ENCODE data around the gene CFL2.
A peak's percentile ranks its signal among the peaks of the same experiment; 100 is the strongest.
"Not testable (repeated sequence)": the region's sequence is repeated elsewhere in the genome, so short reads cannot be mapped to it uniquely, and the experiment has no call there.

The CFL2 gene

GRCh38 chr14:34711169-34711568, 3.2 kb downstream of the CFL2 start:
- no peak for DNase-seq

GRCh38 chr14:34710744-34711143, 3.6 kb downstream of the CFL2 start:
- DNase-seq: no peak

DNA sequence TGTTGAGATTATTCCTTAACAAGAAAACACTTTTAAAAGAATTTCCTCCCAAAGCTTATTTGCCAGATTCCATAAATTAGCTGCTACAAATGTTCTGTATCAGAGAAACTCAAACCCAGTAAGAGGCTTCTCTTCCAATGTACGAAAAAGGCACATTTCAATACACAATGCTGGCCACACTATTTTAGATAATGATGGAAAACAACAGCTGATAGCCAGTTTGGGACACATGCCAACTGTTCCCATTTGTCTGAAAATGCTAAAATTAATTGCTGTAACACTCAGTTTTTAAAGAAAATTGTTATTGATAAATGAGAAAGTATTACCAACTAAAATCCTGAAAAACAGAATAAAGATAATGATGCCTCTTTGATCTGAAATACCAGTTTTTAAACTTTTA, 4.4 kb downstream of the CFL2 start:
- DNase-seq: no peak

DNA sequence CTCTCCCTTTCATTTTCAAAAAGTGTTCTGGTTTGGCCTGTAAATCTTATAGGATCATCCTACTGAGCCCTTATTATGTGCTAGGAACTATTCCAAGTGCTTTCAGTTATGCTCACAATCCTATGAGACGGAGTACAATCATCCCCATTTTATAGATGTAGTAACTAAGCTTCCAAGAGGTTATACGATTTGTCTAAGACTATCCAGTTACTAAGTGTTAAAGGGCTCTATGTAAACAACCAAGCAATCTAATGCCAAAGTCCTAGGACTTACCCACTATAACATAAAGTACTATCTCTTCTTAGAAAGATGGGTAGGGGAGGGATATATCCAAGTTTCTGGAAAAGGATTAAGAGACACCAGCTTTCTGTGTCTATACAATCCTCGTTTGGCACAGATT, 6.7 kb downstream of the CFL2 start:
- DNase-seq: no peak

DNA sequence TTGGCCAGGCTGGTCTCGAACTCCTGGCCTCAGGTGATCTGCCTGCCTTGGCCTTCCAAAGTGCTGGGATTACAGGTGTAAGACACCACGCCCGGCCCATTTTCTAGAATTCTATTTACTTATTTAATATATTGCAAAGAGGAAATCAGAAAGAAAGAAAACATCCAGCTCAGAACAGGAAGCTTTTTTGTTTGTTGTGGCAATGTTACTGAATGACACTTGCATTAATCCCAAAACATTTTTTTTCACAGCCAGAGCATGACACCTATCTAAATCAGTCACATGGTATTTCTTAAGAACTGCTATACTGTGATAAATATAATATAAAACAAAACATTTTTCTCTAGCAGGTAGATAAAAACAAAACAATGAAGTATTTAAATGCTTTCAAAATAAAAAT, 12.6 kb downstream of the CFL2 start:
- DNase-seq: no peak

DNA sequence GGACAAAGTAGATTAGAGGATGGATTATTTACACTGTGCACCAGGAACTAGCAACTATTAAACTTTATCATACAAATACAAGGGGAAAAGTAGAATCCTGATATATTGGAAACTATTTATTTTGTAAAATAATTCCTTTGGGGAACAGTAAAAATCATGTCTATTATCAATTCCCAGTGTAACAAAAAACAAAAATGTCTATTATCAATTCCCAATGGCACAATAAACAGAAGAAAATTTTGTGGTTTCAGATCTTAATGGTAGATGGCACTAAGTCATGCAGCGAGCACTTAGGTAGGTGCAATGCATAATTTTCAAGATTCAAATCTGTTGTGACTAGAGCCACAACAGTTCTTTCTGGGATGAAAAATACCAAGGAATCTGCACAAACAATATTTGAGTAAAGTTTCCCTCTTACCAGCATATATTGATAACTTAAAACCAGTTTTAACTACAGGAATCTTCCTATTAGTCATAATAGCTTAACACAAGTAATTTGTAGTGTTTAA, 13.7 kb downstream of the CFL2 start:
- DNase-seq: no peak

DNA sequence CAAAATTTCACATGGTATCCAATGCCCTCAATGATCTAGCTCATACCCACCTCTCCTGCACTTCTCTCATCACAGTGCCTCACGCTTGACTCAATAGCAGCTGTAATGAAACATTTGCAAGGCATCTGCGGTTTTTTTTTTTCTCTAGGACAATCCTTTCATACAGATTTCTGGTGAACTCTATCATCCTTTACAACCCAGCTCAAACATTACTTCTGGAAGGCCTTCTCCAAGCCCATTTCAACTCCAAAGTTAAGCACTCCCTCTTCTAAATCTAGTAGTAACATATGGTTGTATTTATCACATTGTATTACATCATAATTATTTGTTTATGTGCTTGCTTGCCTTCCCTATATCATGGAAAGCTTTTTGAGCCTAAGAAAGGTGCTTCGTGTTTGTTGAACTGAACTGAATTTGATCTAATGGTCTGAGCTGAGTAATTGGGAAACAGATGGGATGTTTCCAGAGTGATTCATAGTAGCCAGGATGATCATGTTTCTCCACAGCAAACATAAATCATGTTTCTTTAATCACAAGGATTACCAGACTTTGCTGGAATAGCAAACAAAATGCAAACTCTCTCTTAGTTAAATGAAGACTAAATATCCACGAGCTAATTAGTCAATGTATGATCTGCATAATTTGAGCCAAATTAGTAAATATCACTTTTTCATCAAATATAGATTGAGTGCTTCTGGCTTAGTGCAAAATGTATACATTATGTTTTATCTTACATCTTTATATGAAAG, 14.3 kb downstream of the CFL2 start:
- peak in 1 of 3 donors; percentile 19 for DNase-seq

DNA sequence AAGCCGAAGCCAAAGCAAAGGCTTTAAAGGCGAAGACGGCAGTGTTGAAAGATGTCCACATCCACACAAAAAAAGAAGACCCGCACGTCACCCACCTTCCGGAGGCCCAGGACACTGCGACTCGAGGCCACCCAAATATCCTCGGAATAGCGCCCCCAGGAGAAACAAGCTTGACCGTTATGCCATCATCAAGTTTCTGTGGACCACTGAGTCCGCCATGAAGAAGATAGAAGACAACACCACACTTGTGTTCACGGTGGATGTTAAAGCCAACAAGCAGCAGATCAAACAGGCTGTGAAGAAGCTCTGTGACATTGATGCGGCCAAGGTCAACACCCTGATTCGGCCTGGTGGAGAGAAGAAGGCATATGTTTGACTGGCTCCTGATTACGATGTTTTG, 20.2 kb downstream of the CFL2 start:
- not testable (repeated sequence) for DNase-seq

DNA sequence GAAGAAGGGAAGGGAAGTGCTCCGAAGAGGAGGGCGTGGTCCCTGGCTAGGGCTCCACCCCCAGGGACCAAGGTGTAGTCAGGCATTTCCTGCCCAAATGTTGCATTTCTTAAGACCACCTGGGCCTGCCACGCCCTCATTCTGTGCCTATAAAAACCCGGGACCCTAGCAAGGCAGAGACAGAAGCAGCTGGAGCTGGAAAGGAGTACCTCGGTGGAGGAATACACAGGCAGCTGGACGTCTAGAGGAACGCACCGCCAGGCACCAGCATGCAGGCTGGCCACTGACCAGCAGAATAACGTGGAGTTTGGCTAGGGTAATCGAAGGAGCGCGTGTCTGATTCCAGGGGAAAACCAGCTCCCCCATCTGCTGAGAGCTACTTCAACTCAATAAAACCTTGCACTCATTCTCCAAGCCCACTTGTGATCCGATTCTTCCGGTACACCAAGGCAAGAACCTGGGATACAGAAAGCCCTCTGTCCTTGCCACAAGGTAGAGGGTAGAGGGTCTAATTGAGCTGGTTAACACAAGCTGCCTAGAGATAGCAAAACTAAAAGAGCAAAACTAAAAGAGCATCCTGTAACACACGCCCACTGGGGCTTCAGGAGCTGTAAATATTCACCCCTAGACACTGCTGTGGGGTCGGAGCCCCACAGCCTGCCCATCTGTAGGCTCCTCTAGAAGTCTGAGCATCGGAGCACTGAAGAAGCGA, 21.0 kb downstream of the CFL2 start:
- DNase-seq: peak; percentile 15 to 38 (median 20)

DNA sequence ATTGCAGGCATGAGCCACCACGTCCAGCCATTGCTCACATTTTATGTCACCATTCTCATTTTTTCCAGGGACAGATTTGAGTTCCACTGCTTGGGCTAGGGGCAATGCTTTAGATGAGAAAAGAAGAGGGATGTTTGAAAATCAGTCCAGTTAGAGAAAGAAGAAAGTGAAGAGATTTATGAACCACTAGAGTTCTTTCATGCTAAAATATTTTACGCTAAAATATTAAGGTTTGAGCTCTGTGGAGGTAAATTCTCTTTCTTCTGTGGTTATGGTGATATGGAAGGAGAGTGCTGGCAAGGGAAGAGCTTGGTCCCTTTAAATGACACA, 21.5 kb downstream of the CFL2 start:
- DNase-seq: no peak

DNA sequence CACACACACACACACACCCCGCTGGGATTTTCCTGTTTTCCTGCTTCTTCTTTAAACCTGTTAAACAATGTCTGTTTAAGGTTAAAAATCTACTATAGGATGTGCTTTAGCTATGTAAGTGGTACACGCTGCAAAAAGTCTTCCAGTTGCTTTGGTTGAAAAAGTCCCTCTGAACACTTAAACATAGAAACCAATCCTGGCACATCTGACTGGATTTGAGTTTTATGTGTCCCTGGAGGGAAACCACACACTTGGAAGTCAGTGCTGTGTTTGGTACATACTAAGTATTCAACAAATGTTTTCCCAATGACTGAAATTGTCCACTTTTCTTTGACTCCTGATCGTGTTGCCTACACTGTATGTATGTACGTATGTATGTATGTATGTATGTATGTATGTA, 22.0 kb downstream of the CFL2 start:
- DNase-seq: no peak

GRCh38 chr14:34691206-34691605, 23.2 kb downstream of the CFL2 start:
- no peak for DNase-seq

DNA sequence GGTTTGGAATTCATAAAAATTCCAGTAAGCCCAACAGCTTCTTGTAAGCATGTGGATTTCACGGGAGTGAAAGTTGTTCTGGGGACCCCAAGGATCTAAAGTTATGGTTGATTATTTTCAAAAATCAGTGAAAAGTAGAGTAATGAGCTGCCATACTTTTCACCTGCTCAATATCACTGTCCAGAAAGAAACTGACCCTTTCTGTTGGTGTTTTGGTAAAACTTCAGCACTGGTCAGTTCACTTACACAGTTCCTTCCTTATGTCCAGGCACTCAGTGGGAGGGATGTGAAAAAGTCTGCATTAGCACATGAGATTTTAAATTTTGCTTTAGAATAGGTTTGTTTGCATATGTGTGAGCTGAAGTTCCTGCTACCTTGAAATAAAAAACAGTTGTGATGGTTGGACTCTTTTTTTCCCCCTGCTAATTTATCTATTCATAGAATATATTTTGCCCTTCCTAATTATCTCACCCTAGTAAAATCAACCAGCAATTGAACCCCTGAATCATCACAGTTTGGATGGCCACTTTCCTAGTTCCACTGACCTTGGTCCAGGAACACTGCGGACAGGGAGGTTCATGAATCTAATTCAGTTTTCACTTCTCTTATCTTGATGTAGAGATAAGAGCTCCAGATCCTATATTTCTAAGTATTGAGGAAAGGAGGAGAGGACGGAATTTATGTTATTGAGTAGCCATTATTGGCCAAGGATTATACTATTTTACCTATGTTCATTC, 25.8 kb downstream of the CFL2 start:
- DNase-seq: peak in 1 of 3 donors; percentile 12

DNA sequence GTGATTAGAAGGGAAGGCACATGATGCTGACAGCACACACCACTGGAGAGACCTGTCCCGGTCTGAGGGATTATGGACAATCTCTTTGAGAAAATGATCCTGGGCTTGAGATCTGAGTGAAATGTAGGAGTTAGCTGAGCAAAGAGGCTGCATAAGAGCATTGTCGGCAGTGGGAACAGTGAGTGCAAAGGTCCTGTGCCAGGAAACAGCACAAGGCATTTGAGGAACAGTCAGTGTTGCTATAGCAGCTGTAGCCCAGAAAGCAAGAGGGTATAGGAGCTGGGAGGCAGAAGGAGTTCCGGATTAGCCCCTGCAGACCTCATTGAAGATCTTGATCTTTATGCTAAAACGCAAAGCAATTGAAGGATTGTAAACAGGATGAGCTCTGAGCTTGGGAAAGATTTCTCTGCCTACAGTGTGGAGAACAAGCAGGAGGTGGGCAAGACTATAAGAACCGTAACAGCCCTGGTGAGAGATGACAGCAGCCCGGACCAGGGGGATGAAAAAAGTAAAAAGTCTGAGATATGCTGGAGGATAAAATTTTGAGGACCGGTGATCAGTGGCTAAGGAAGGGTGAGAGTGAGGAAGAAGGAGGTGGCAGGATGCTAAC, 28.5 kb downstream of the CFL2 start:
- DNase-seq: no peak

GRCh38 chr14:34684578-34684977, 29.8 kb downstream of the CFL2 start:
- DNase-seq: peak; percentile 11 to 35 (median 29)

GRCh38 chr14:34682787-34683321, 31.5 kb downstream of the CFL2 start:
- peak; percentile 35 to 50 (median 36) for DNase-seq

DNA sequence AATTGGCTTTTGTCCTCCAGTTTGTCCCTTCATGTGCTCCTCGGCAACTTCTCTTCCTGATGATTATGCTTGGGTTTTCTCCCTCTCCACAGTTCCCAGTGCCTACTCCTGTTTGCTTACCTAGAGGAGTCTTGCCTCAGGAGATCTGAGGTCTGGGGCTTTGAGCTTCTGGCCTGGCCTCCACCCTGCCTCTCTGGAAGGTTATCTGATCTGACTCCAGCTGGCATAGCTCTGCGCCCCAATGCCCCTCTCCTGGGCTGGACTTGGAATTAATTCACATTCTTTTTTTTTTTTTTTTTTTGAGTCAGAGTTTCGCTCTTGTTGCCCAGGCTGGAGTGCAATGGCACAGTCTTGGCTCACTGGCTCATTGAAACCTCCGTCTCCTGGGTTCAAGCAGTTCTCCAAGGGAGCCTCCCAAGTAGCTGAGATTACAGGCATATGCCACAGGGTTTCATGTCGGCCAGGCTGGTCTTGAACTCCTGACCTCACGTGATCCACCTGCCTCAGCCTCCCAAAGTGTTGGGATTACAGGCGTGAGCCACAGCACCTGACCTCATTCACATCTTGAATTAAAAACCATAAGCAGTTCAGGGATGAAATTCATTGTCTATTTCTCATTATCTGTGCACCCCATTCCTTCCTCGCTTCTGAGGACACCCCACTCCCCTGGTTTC, 33.5 kb downstream of the CFL2 start:
- no peak for DNase-seq

DNA sequence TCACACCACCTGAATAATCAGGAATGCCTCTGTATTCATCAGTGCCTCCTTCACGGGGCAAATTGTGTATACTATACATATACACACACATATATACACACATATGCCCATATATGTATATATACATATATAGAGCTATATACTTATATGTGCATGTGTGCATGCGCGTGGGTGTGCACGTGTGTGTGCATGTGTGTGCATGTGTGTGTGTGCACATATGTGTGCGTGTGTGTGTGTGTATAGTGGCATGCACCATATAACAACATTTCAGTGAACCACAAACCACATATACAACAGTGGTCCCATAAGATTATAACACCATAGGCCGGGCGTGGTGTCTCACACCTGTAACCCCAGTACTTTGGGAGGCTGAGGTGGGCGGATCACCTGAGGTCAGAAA, 35.7 kb downstream of the CFL2 start:
- no peak for DNase-seq

DNA sequence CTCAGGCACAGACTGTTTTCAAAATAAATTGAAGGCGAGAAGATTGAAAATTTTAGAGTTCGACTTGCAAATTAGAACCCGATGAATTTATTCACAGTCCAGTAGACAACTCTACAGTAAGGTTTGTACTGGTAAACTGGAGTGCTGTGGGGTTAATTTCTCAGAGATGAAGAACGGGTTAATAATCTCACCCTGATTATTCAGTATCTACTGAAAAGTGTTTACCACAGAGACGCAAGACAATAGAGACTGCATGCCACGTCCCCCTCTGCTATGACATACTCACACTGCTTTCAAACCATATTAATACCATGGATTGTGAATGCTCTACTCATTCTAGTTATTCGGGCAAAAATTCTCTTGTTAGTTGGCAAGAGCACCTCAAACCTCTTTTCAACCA, 36.1 kb downstream of the CFL2 start:
- no peak for DNase-seq

DNA sequence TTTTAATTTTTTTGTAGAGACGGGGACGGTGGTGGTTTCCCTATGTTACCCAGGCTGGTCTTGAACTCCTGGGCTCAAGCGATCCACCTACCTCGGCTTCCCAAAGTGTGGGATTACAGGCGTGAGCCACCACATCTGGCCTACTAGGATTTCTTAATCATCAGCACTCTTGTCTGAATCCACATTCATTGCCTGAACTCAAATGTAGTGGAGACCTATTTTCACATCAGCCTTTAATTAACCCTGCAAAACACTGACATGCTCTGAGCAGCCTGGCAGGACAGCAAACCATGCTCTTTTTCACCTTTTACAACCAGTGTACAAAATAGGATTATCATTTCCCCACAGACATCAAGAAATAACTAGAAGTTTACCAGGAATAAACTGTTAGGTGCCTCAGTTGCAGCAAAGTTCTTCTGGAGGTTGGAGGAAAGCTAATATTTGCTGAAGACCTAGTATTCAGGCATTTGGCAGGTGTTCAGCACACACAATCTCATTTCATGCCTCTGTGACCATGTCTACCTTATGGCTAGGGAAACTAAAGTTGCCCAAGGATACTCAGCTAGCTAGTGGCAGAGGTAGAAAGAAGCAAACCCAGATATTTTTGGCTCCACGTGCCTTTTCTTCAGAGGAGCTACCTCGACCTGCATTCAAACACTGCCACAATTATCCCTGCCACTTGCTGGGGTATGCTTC, 37.7 kb downstream of the CFL2 start:
- no peak for DNase-seq

GRCh38 chr14:34673702-34674101, 40.7 kb downstream of the CFL2 start:
- DNase-seq: no peak

DNA sequence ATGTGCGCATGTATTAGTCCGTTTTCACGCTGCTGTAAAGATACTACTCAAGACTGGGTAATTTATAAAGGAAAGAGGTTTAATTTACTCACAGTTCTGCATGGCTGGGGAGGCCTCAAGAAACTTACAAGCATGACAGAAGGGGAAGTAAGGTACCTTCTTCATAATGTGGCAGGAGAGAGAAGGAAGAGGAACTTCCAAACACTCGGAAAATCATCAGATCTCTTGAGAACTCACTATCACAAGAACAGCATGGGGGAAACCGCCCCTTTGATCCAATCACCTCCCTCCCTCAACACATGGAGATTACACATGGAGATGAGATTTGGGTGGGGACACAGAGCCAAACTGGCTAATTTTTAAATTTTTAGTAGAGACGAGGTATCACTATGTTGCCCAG, 42.7 kb downstream of the CFL2 start:
- peak; percentile 12 to 35 (median 25) for DNase-seq
